GM21529 (cell line): ENCODE results near the gene N4BP3.
A peak's percentile ranks its signal among the peaks of the same experiment; 100 is the strongest.
"Not testable (repeated sequence)": the region's sequence is repeated elsewhere in the genome, so short reads cannot be mapped to it uniquely, and the experiment has no call there.

ENCODE experiments used
- ATAC-seq: cut with Tn5 transposase; IDR thresholded peaks from one replicate; pipeline ENCODE4 v1.9.1; 2021; ENCODE audit not compliant: unreplicated experiment

The N4BP3 gene

GRCh38 chr5:178113141-178113787, at the start of gene N4BP3:
TSS of gene N4BP3 (plus strand) at chr5:178113532. CDS start at chr5:178119584, 6,052 bp downstream.
- ATAC-seq: peak; percentile 55

GRCh38 chr5:178067755-178068154, 45.6 kb upstream of the N4BP3 start:
- ATAC-seq: no peak

GRCh38 chr5:178068293-178068692, 45.0 kb upstream of the N4BP3 start:
- no peak for ATAC-seq

GRCh38 chr5:178069909-178070308, 43.4 kb upstream of the N4BP3 start:
- no peak for ATAC-seq

DNA sequence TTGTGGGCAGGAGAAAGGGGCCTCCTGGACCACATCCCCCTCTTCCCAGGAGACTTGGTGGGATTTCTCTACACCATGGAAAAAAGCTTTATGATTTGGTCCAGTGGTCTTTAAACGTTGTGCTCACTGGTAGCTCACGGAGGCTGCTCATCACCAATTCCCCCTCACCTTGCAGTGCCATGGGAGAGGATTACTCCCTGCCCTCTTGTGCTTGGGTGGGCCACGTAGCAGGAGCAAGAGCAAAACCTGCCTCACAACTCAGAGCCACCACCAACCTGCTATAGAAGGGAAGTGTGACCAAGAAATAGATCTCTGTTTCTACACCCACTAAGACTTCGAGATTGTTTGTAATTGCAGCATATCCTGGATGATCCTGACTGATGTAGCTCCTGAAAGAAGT, 42.2 kb upstream of the N4BP3 start:
- ATAC-seq: no peak

DNA sequence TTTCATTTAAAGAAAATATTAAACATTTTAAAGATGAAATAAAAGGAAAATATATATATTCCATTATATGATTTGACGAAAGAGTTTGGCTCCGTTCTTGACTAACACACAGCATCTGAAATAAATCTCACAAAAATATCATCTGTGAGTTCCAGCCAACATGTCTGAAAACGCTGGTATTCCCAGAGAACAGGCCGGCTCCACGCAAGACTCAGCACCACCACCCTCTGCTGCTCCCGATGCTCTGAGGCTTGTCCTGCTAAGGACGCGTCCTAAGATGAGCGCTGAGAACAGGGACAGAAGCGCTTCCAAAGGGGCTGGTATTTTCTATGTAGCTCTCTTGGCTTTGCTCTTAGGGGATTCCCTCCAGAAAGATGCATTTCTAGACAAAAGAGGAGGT, 40.6 kb upstream of the N4BP3 start:
- no peak for ATAC-seq

DNA sequence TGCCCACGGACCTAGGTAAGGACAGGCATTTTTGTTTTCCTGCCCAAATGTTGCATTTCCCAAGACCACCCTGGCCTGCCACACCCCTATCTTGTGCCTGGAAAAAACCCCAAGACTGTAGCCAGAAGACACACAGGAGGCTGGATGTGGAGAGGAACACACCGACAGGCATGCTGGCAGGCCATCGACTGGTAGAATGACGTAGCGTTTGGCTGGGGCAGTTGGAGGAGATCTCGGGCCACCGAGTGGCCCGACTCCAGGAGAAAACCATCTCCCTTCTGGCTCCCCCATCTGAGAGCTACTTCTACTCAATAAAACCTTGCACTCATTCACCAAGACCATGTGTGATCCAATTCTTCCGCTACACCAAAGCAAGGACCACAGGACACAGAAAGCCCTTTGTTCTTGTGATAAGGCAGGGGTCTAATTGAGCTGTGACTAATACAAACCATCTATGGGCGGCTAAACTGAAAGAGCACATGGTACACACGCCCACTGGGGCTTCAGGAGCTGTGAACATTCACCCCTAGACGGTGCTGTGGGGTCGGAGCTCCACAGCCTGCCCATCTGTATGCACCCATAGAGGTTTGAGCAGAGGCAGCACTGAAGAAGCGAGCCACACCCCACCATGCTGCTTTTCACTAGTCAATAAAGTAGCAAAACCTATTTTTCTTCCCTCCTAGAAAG, 38.9 kb upstream of the N4BP3 start:
- ATAC-seq: no peak

DNA sequence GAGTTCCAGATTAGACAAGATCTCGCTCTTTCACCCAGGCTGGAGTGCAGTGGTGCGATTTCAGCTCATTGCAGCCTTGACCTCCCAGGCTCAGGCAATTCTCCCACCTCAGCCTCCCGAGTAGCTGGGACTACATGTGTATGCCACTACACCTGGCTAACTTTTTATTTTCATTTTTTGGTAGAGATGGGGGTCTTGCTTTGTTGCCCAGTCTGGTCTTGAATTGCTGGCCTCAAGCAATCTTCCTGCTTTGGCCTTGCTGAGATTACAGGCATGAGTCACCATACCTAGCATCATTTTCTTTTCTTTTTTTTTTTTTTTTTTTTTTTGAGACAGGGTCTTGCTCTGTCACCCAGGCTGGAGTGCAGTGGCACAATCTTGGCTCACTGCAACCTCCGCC, 36.4 kb upstream of the N4BP3 start:
- not testable (repeated sequence) for ATAC-seq

- ATAC-seq: no peak
Measured at GRCh38 chr5:178077751-178078150, 35.6 kb upstream of the N4BP3 start.

DNA sequence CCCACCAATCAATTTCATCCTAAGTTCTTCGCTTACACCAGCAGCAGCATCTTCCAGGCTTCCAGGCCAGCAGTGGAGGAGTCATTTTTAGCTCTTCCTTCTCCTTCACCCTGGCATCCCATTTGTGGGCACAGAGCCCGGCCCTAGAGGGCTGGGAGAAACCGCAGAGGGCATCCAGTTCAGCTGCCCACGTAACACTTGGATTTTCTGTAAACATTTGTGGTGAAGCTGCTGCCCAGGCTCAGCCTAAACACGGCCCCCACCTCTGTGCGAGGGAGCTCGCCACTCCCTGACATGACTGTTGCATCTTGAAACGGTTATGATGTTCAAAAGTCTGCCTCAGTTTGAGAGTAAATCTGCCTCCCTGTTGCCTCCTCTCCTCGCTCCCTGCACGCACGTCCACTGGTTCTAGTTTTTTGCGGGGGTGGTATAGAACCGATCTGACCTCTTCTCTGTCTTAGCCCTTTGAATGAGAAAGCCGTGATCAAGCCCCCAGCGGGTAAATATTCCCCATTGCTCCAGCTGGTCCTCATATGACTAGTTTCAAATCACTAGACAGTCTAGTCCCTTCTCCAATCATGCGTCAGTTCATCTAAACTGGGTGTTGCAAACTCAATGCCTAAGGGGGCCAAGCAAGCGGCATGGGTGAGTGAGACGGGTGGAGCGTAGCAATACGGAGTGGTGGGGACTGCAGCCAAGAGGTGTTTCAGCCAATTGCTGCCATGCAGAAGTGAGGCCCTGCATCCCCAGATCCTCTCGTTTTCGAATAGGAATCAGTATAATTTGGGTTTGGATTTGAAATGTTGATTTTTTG, 34.9 kb upstream of the N4BP3 start:
- ATAC-seq: no peak

DNA sequence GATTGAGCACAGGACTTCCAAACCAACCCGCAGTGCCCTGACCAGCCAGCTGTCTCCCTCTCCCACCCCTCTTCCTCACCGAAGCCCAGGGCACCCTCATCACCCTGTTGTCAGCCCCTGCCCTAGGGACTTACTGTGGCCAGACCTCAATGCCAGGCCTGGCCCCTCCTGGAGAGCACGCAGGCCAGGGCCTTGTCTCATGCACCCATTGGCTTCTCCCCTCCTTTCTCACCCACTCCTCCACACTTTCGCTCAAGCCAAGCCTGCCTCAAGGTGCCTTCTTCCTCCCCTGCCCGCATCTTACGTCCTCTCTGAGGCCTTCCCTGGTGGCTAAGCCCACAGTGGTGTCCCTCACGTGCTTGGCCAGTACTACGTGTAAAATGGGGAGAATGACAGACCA, 33.3 kb upstream of the N4BP3 start:
- ATAC-seq: no peak

DNA sequence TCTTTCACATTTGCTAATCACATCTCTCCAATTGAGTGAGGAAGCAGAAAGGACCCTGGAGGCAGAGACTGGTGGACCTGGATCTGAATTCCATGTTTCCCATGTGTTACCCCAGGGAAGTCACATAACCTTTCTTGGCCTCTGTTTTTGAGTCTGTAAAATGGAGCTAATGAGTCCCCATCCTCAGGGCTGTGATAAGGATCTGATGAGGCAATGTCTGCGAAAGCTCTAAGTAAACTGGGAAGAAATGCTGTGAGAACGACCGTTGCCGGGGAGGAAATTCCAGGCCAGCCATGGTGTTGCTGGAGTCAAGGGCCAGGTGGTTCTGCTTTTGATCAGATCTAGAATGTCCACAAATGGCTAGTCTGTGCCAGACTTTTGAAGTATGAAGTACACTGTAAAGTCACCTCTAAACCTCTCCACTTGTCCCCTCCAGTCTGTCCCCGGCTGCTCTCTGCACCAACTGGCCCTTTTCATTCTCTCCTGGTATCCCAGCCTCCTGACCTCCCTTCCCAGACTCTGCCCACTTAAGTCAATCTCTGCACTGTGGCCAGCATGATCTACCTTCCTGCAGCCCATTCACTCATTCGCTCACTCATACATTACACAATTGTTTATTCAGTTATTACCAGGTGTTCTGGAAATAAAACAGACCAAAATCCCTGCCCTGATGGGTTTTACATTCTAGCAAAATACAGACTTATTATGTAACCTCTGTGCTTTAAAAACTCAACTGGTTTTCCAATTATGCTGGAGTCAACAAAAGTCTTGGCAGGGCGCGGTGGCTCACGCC, 32.5 kb upstream of the N4BP3 start:
- no peak for ATAC-seq

DNA sequence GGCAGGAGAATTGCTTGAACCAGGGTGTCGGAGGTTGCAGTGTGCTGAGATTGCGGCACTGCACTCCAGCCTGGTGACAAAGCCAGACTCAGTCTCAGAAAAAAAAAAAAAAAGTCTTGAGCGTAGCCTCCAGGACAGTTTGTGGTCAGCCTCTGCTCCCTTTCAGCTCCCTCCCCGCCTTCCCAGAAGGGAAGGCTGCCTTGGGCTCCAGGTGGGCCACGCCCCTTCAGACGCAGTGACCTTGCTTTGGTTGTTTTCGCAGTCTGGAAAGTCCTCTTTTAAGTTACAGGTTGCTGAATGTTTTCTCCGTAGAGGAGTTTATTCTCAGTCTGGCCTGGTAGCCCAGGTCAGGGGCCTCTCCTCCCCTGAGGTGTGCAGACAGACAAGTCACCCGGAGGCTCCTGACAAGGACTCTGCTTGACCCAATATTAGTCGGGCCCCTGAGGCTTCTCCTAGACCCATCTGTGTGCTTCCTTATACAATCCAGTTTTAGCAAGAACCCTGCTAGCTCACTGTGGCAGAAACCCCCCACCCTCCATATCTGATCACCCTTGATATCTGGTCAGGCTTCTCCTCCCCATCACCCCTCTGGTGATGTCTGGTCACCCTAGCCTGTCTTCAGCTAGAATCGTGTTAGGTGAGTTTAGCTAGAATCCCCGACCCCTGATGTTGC, 31.6 kb upstream of the N4BP3 start:
- ATAC-seq: no peak

DNA sequence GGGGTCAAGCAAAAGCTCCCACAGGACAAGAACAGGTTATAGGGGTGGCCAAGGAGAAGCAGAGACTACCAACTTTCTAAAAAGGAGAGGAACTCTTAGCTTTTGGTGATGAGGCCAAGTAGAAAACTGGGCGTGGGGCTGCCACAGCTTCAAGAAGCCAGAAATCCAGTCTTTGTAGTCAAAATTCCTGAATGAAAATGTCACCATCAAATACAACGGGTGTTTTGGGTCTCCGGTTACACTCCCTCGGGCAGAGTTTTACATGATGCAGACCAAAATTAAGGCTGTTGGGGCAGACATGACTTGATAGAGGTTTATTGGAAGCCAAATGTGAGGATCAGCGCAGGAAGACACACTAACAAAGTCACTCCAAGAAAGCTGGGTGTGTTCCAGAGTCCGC, 29.4 kb upstream of the N4BP3 start:
- ATAC-seq: no peak

DNA sequence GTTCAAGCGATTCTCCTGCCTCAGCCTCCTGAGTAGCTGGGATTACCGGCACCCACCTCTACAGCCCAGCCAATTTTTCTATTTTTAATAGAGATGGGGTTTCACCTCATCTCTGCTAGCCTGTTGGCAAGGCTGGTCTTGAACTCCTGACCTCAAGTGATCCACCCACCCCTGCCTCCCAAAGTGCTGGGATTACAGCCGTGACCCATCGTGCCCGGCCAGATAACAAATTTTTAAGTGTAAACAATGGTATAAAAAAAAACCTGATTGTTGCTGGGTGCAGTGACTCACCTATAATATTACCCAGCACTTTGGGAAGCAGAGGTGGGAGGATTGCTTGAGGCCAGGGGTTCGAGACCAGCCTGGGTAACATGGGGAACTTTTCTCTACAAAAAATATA, 28.0 kb upstream of the N4BP3 start:
- no peak for ATAC-seq

DNA sequence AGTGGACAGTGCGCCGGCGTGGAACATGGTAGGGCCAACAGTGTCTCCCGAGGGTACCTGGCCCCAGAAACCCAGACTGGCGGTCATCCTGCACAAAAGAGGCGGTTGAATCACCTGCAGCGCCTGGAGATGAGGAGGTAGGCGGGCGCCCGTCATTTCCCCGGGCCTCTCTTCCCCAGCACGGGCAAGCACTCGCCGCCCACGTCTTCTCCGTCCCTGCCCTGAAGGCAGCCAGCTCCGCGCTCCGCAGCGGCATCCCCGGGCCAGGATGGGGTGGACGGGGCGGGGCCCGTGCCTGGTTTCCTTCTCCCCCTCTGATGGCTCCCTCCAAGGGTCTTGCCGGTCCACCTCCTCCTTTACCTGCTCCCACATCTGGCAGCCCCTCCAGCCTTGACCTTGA, 27.1 kb upstream of the N4BP3 start:
- ATAC-seq: no peak

- ATAC-seq: not testable (repeated sequence)
Measured at GRCh38 chr5:178087199-178087598, 26.1 kb upstream of the N4BP3 start.

DNA sequence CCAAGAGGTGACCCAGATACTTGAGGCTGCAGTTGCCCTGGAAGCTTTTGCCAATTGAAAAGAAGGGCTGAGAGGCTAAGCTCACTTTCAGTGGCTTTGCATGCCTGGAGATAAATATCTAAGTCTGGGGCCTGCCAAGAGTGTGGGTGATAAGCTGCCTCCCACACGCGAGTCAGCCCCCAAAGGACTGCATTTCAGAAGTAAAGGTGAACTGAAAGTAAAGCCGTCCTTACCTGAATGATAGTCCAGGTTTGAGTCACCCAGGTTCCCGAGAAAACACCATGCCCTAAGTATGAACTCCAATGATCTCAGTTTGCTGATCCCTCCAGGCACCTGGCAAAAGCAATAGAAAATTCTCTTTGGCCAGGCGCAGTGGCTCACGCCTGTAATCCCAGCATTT, 22.5 kb upstream of the N4BP3 start:
- no peak for ATAC-seq

GRCh38 chr5:178093134-178093533, 20.2 kb upstream of the N4BP3 start:
- no peak for ATAC-seq

DNA sequence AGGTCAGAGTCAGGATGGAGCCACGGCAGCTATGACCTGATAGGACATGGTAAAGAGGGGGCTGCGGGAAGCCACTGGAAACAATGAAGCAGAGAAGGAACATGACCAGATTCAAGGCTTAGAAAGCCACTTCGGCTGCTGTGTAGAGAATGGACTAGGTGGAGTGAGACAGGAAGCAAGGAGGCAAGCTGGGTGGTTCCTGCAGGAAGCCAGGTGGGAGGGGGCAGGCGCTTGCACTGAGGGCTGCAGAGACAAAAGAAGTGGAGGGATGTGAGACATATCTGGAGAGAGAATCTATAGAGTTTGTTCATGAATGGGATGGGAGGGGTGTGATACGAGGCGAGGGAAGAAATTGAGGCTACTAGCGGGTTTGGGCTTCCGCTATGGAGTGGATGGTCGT, 19.0 kb upstream of the N4BP3 start:
- ATAC-seq: no peak

DNA sequence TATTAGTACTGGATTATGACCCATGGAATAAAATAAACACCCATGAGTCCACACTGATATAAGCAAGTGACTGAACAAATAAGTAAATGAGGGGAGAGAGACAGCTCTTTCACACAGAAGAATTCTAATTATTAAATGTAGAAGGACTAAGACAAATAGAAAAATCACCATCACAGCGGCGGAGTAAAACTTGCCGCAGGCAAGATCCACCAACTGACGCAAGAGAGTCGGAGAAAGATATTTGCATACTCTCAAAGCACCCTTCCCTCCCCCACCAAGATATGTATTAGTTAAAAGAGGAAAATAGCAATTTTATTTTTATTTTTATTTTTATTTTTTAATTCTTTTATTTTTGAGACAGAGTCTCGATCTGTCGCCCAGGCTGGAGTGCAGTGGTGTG, 14.6 kb upstream of the N4BP3 start:
- ATAC-seq: no peak
